Activated CD4-positive, alpha-beta T cell treated with anti-CD3 and anti-CD28 coated beads, Interleukin-2, amount 50 U/mL, for 48 hours (primary cell): ENCODE results near the gene AKIP1.
A peak's percentile ranks its signal among the peaks of the same experiment; 100 is the strongest.
"Not testable (repeated sequence)": the region's sequence is repeated elsewhere in the genome, so short reads cannot be mapped to it uniquely, and the experiment has no call there.

ENCODE experiments used
- DNase-seq, 2 experiments: peaks; one replicate each; pipeline ENCODE4 v3.0.0-alpha.2; 2020

The AKIP1 gene

GRCh38 chr11:8917157-8917825 lies 6.3 kb downstream of the AKIP1 start:
- DNase-seq, result no peak

- DNase-seq, result no peak
Observed at GRCh38 chr11:8922691-8923090, 11.7 kb downstream of the AKIP1 start.

GRCh38 chr11:8925711-8926110 lies 14.7 kb downstream of the AKIP1 start:
- DNase-seq, result no peak

DNA sequence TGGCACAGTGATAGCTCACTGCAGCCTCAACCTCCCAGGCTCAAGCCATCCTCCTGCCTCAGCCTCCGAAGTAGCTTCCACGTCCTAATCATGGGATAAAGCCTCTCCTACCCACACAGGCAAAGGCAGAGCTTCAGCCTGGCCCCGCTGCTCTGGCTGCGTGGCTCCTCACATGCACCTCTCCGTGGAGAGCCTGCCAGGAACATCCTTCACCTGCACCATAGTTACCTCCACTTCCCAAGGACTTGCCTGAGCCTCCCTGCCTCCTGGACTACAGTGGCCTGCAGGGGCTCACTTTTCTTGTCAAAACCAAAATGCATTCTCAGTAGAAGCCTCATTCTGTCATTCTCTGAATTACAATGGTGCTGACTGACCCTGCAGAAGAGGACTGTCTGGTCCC lies 15.2 kb downstream of the AKIP1 start:
- DNase-seq, result no peak

GRCh38 chr11:8927233-8927632 lies 16.2 kb downstream of the AKIP1 start:
- no peak for DNase-seq

GRCh38 chr11:8928205-8928604 lies 17.2 kb downstream of the AKIP1 start:
- DNase-seq, result no peak

DNA sequence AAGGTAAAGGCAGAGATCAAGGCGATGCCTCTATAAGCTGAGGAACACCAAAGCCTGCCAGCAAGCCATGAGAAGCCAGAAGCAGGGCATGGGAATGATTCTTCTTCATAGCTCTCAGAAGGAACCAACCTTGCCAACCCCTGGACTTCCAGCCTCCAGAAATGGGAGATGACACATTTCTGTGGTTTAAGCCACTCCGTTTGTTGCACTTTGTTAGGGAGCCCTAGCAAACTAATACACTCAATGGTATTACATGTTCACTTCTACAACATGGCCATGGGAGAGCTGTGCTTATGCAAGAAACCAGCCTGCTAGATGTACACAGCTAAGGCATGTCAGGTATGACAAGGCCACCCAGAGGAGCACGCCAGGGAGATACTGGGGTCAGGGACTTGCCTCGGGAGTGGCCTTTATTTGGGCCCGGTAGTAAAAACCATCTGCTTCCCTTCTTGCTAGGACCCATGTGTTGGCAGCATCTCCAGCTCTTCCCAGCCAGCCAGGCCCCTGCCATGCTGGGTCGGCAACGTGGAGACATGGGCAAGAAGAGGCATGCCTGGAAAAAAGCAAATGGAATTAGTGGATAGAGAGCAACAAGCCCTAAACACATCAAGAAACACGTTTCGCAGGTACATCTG lies 18.1 kb downstream of the AKIP1 start:
- DNase-seq, result no peak

DNA sequence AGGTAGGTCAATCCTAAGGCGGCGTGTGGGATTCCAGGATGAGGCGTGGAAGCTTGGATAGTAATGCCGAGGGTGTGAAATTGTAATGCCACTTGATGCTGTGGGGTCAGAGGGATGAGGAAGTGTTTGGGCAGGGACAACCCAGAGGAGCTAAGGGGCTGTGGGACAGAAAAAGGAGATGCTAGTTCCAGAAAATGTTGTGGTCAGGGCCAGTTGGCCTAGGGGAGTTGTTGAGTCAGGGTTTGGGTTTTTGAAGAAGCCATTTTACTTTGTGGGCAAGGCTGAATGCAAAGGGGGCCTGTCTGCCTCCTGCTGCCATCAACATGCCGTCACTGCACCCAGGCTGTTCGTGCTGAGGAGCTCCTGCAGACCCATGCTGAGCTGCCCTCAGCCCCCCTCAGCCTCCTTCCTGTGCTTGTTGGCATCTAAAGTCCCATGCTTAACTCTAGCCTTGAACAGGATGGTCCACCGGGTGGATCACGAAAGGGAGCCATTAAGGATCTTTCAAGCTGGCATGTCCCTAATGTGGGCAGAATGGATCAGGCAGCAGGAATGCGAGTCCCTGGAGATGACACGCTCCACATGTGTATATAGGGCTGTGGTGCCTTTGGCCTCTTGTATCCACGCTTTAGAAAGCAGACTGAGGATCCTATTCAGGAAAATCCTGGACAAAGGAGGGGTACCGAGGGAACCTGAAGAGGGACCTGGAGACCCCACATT lies 19.6 kb downstream of the AKIP1 start:
- DNase-seq, result no peak

GRCh38 chr11:8932564-8933180 lies 21.7 kb downstream of the AKIP1 start, which contains the start of gene C11orf16:
C11orf16 (minus strand) TSS chr11:8932947; CDS start chr11:8932308, 639 bp downstream.
- no peak for DNase-seq

GRCh38 chr11:8933931-8934330 lies 22.9 kb downstream of the AKIP1 start:
- DNase-seq, result no peak

GRCh38 chr11:8934742-8935488 lies 23.9 kb downstream of the AKIP1 start:
- no peak for DNase-seq

GRCh38 chr11:8935789-8936188 lies 24.8 kb downstream of the AKIP1 start:
- not testable (repeated sequence) for DNase-seq

DNA sequence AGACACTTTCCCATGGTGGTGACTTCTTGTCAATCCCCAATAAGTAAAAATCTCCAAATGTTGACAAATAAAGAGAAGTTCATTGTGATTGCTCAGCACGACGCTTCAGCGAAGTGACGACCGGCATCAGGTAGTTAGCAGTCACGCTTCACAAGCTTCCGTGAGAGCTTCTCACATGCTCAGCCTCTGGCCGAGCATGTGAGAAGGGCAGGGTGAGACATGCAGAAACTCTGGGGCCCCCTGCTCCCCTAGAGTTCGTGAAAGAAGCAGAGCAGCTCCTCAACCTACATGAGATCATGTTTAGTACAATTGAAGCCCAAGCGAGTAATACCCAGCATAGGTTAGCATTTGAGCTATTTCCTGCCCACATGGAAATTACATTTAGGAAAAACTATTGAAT lies 26.2 kb downstream of the AKIP1 start:
- DNase-seq, result no peak

- no peak for DNase-seq
Observed at GRCh38 chr11:8937659-8938058, 26.7 kb downstream of the AKIP1 start.

- no peak for DNase-seq
Observed at GRCh38 chr11:8941341-8942103, 30.5 kb downstream of the AKIP1 start.

- no peak for DNase-seq
Observed at GRCh38 chr11:8942518-8943066, 31.6 kb downstream of the AKIP1 start, which contains the start of gene ASCL3. ASCL3 (minus strand) TSS chr11:8943016; CDS start chr11:8938161, 4,855 bp downstream.

DNA sequence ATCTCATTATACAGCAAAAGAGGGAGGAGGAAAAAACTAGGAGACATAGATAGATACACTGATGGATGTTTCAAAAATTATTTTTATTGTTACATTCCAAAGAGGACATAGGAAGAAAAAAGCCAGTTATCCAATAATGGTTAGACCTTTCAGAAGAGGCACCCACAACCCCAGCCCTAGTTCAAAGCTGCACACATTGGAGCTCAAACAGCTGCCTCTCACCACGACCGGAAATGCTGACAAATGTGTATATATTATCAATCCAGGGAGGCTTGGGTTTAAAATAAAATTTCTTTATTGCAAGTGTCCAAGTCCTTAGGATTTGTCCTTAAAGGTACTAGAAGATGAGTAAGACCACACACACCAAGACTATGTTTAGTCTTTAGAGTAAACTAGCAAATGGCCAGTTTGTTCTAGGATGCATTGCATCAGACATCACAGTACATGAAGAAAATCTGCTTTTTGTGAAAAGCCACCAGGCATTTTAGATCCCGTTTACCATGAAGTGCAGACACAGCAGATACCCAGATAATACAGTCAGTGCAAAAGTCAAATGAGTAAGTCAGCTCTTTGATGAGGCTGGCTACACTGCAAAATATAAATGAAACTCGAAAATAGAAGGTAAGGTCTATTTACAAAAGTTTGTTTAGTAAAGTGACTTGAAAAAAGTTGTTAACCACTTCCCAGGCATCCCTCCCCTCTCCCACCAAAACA lies 36.4 kb downstream of the AKIP1 start:
- no peak for DNase-seq

DNA sequence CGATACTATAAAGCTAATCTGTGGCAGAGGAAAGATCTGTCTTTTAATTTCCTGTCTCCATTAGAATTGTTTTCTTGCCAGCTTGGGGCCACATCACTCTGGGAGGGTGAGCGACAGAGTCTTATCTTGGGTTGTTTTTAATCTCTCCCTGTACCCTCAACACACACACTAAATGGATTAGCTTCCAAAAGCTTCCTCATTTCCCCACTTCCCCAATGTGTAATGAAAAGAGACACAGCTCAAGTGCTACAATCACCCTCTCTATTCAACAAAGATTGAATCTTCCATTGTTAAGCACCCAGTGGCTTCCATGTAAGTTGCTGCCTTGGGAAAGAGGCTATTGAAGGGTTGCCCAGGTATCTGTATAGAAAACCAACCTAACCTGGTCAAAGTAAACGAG lies 37.9 kb downstream of the AKIP1 start:
- DNase-seq, result no peak

- DNase-seq, result peak in 1 of 2 experiments; percentile 15
Observed at GRCh38 chr11:8956860-8957259, 45.9 kb downstream of the AKIP1 start.

DNA sequence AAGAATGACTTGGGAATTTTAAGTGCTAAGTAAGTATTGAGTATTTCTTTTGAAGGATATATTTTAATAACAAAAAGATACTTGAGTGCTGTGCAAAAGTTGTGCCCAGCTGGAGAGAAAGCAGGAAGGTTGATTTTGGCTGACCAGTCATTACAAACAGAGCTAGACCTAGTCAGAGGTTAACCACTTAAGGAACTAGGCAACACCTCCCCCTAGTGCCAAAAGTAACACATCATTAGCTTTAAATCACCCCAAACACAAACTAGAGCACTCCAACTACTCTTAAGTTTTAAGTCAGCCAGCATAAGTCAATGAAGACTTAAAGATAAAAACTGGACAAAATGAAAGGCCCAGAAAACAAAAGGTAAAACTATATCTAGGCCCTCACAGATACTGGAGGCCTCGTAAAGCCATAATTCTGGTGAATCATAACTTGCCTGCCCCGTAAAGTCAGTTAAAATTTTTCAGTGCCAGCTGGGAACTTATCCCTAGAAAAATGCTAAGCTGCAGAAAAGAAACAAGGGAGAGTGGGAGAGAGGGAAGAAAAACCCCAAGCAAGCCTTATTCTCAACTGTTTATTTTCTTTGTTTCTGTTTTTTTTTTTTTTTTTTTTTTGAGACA lies 48.7 kb downstream of the AKIP1 start:
- no peak for DNase-seq
